Trophoblast cell (in vitro differentiated cells and primary cell): ENCODE measurements around the gene CD79B.

ENCODE experiments used
- DNase-seq, 2 donors: peaks; one replicate each; pipeline ENCODE4 v3.0.0-alpha.2; 2016
- H2AFZ ChIP-seq: 2 replicates; pipeline ENCODE4 v1.6.1; 2013; ENCODE audit warnings: low read length, moderate library complexity, mild to moderate bottlenecking; ENCODE audit not compliant: insufficient read depth, poor library complexity
- H2AK5ac ChIP-seq: 2 replicates; pipeline ENCODE4 v1.6.1; 2013; ENCODE audit warnings: mild to moderate bottlenecking, low read length
- H2BK120ac ChIP-seq: 2 replicates; pipeline ENCODE4 v1.6.1; 2013; ENCODE audit warnings: low read length, mild to moderate bottlenecking, moderate library complexity; ENCODE audit not compliant: insufficient read depth, poor library complexity
- H2BK12ac ChIP-seq: 2 replicates; pipeline ENCODE4 v1.6.1; 2013; ENCODE audit warnings: mild to moderate bottlenecking, low read length, moderate library complexity
- H2BK5ac ChIP-seq: 2 replicates; pipeline ENCODE4 v1.6.1; 2013; ENCODE audit warnings: low read length, low read depth, moderate library complexity, mild to moderate bottlenecking; ENCODE audit not compliant: poor library complexity
- H3K14ac ChIP-seq: 2 replicates; pipeline ENCODE4 v1.6.1; 2013; ENCODE audit warnings: mild to moderate bottlenecking, low read length
- H3K18ac ChIP-seq: 2 replicates; pipeline ENCODE4 v1.6.1; 2013; ENCODE audit warnings: mild to moderate bottlenecking, low read length
- H3K23ac ChIP-seq: 2 replicates; pipeline ENCODE4 v1.6.1; 2013; ENCODE audit warnings: low read length
- H3K27ac ChIP-seq: 2 replicates; pipeline ENCODE4 v1.5.1; 2013; ENCODE audit warnings: low read depth, mild to moderate bottlenecking, inconsistent platforms, low read length, moderate library complexity
- H3K27me3 ChIP-seq: 2 replicates; pipeline ENCODE4 v1.6.1; 2013; ENCODE audit warnings: inconsistent platforms, mild to moderate bottlenecking, low read length, moderate library complexity; ENCODE audit not compliant: insufficient read depth
- H3K36me3 ChIP-seq, 2 experiments: 1 replicate in 1 of 2; 2 replicates in 1 of 2; pipeline ENCODE4 v1.6.1; 2013; ENCODE audit warnings: low read length in 2 of 2, mild to moderate bottlenecking in 2 of 2, moderate library complexity in 1 of 2; ENCODE audit not compliant: insufficient read depth in 2 of 2, control insufficient read depth in 1 of 2
- H3K4ac ChIP-seq: 2 replicates; pipeline ENCODE4 v1.6.1; 2013; ENCODE audit warnings: low read depth, mild to moderate bottlenecking, low read length, moderate library complexity
- H3K4me1 ChIP-seq, 2 experiments: 1 replicate in 1 of 2; 2 replicates in 1 of 2; pipeline ENCODE4 v1.6.1; 2013; ENCODE audit warnings: low read length in 2 of 2, mild to moderate bottlenecking in 2 of 2, moderate library complexity in 1 of 2; ENCODE audit not compliant: insufficient read depth in 2 of 2, control insufficient read depth in 1 of 2
- H3K4me2 ChIP-seq: 2 replicates; pipeline ENCODE4 v1.6.1; 2013; ENCODE audit warnings: inconsistent platforms, mild to moderate bottlenecking, low read length, moderate library complexity
- H3K4me3 ChIP-seq: 2 replicates; pipeline ENCODE4 v1.5.1; 2013; ENCODE audit warnings: mild to moderate bottlenecking, low read depth, low read length, inconsistent platforms
- H3K79me1 ChIP-seq: one replicate; pipeline ENCODE4 v1.6.1; 2013; ENCODE audit warnings: low read length
- H3K79me2 ChIP-seq: 2 replicates; pipeline ENCODE4 v1.6.1; 2013; ENCODE audit warnings: low read length, mild to moderate bottlenecking; ENCODE audit not compliant: control insufficient read depth, insufficient read depth, poor library complexity
- H3K9ac ChIP-seq: 2 replicates; pipeline ENCODE4 v1.6.1; 2013; ENCODE audit warnings: mild to moderate bottlenecking, low read length
- H3K9me3 ChIP-seq: 2 replicates; pipeline ENCODE4 v1.6.1; 2013; ENCODE audit warnings: low read depth, mild to moderate bottlenecking, control low read depth, inconsistent platforms, low read length; ENCODE audit not compliant: insufficient read depth
- H4K12ac ChIP-seq: 2 replicates; pipeline ENCODE4 v1.6.1; 2013; ENCODE audit warnings: low read depth, mild to moderate bottlenecking, low read length, moderate library complexity
- H4K8ac ChIP-seq: 2 replicates; pipeline ENCODE4 v1.6.1; 2013; ENCODE audit warnings: low read depth, mild to moderate bottlenecking, low read length, moderate library complexity
- H4K91ac ChIP-seq: one replicate; pipeline ENCODE4 v1.6.1; 2013; ENCODE audit warnings: low read depth, mild to moderate bottlenecking, low read length, moderate library complexity
- WGBS: extraction: QIAGEN DNeasy Blood & Tissue Kit; methylation state at CpG from one replicate; pipeline ENCODE4 v1.1.7; 2013; ENCODE audit warnings: missing lambda C conversion rate; ENCODE audit not compliant: insufficient read length, insufficient coverage; ENCODE audit errors: extremely low coverage; 5-methylcytosine and 5-hydroxymethylcytosine counted together

Gene CD79B

GRCh38 chr17:63929860-63930766 lies 2.0 kb downstream of the CD79B start:
- no peaks in the 10 kb centered on the region for H3K79me1 ChIP-seq
- H2BK12ac ChIP-seq = no peak overlapping the region
- no peak overlapping the region for H3K4ac ChIP-seq
- no peaks in the 10 kb centered on the region for H3K79me2 ChIP-seq
- H4K91ac ChIP-seq = no peak overlapping the region
- no peak overlapping the region for H2AK5ac ChIP-seq
- no peak for DNase-seq
- H3K27ac ChIP-seq = no peak overlapping the region
- no peak overlapping the region for H3K23ac ChIP-seq
- H2BK5ac ChIP-seq = no peak overlapping the region
- no peak overlapping the region for H3K9ac ChIP-seq
- no CpG with 5 or more reads among the region's 24 CpGs for WGBS
- no peak overlapping the region for H3K4me2 ChIP-seq
- peaks cover 2% of the 10 kb centered on the region for H3K9me3 ChIP-seq
- no peak overlapping the region for H3K14ac ChIP-seq
- no peaks in the 10 kb centered on the region for H3K36me3 ChIP-seq
- no peak overlapping the region for H4K8ac ChIP-seq
- no peak overlapping the region for H2BK120ac ChIP-seq
- no peaks in the 10 kb centered on the region for H3K4me1 ChIP-seq
- no peak overlapping the region for H3K18ac ChIP-seq
- no peak overlapping the region for H3K4me3 ChIP-seq
- no peak overlapping the region for H4K12ac ChIP-seq
- no peak overlapping the region for H2AFZ ChIP-seq
- H3K27me3 ChIP-seq = no peaks in the 10 kb centered on the region

- Histone ChIP-seq H4K91ac (no peak overlapping the region), H3K23ac (no peak overlapping the region), H3K27me3 (no peaks in the 10 kb centered on the region), H3K79me2 (no peaks in the 10 kb centered on the region), H4K12ac (no peak overlapping the region), H2AFZ (no peak overlapping the region), H3K18ac (no peak overlapping the region), H2BK12ac (no peak overlapping the region), H4K8ac (no peak overlapping the region), H3K79me1 (no peaks in the 10 kb centered on the region), H3K9me3 (peaks cover 2% of the 10 kb centered on the region), H3K36me3 (no peaks in the 10 kb centered on the region), H3K14ac (no peak overlapping the region), H3K4ac (no peak overlapping the region), H2BK5ac (no peak overlapping the region), H2AK5ac (no peak overlapping the region), H2BK120ac (no peak overlapping the region), H3K4me3 (no peak overlapping the region), H3K9ac (no peak overlapping the region), H3K4me1 (no peaks in the 10 kb centered on the region), H3K27ac (no peak overlapping the region), H3K4me2 (no peak overlapping the region)
- DNase-seq = no peak
- no CpG with 5 or more reads among the region's 10 CpGs for WGBS
Observed at GRCh38 chr17:63928966-63929695, 3.0 kb downstream of the CD79B start.

GRCh38 chr17:63928172-63928666 lies 3.9 kb downstream of the CD79B start:
- no peak overlapping the region for H3K14ac ChIP-seq

GRCh38 chr17:63927464-63928171 lies 4.5 kb downstream of the CD79B start:
- H3K79me1 ChIP-seq = no peaks in the 10 kb centered on the region
- H3K9me3 ChIP-seq = peaks cover 2% of the 10 kb centered on the region
- no peak overlapping the region for H3K23ac ChIP-seq
- no peak overlapping the region for H2AK5ac ChIP-seq
- no peaks in the 10 kb centered on the region for H3K27me3 ChIP-seq
- H3K36me3 ChIP-seq = no peaks in the 10 kb centered on the region
- no peak overlapping the region for H3K14ac ChIP-seq
- no peak overlapping the region for H3K4me2 ChIP-seq
- H2AFZ ChIP-seq = no peak overlapping the region
- H4K12ac ChIP-seq = no peak overlapping the region
- no peak overlapping the region for H2BK120ac ChIP-seq
- H3K27ac ChIP-seq = no peak overlapping the region
- H3K4me1 ChIP-seq = no peaks in the 10 kb centered on the region
- H3K4me3 ChIP-seq = no peak overlapping the region
- no CpG with 5 or more reads among the region's 8 CpGs for WGBS
- H3K4ac ChIP-seq = no peak overlapping the region
- H3K18ac ChIP-seq = no peak overlapping the region
- no peak overlapping the region for H4K8ac ChIP-seq
- no peak overlapping the region for H2BK12ac ChIP-seq
- H4K91ac ChIP-seq = no peak overlapping the region
- H3K79me2 ChIP-seq = no peaks in the 10 kb centered on the region
- no peak overlapping the region for H3K9ac ChIP-seq
- no peak overlapping the region for H2BK5ac ChIP-seq
- DNase-seq = no peak

More at GRCh38 chr17:63928172-63928666, 3.9 kb downstream of the CD79B start:
- Histone ChIP-seq H2AFZ (no peak overlapping the region), H3K9ac (no peak overlapping the region), H3K4me3 (no peak overlapping the region), H3K27ac (no peak overlapping the region), H3K27me3 (no peaks in the 10 kb centered on the region), H2AK5ac (no peak overlapping the region), H3K36me3 (no peaks in the 10 kb centered on the region), H4K91ac (no peak overlapping the region), H3K4me2 (no peak overlapping the region), H3K79me2 (no peaks in the 10 kb centered on the region), H2BK5ac (no peak overlapping the region), H2BK120ac (no peak overlapping the region), H3K4me1 (no peaks in the 10 kb centered on the region), H4K8ac (no peak overlapping the region), H3K23ac (no peak overlapping the region), H3K18ac (no peak overlapping the region), H3K9me3 (peaks cover 2% of the 10 kb centered on the region), H3K79me1 (no peaks in the 10 kb centered on the region), H4K12ac (no peak overlapping the region), H2BK12ac (no peak overlapping the region), H3K4ac (no peak overlapping the region)
- no CpG with 5 or more reads among the region's 10 CpGs for WGBS
- DNase-seq = no peak
